KG1 (cell line): ENCODE data around the gene VEGFD.
A peak's percentile ranks its signal among the peaks of the same experiment; 100 is the strongest.
"Not testable (repeated sequence)": the region's sequence is repeated elsewhere in the genome, so short reads cannot be mapped to it uniquely, and the experiment has no call there.

Experiments
- DNase-seq: peaks from one replicate; lab custom pipeline; 2025; lab: John Stamatoyannopoulos, UW

Gene VEGFD

DNA sequence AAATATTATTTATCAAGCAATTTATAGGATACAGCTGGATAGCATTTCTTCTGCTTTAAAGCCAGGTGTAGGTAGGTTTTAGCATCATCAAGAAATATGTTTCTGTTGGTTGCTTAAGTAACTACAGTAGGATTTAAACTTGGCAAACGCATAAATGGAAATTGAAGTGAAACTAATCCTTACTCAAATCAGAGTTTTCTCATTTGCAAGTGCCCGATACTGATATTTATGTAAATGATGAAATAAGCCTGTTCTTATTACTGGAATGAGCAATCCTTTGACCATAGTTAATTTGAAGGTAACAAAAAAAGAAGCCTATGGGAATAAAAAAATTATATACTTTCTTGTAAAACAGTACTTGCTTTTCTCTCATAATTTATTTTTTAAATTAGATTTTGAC is 25.7 kb downstream of the VEGFD start:
- DNase-seq = no peak

DNA sequence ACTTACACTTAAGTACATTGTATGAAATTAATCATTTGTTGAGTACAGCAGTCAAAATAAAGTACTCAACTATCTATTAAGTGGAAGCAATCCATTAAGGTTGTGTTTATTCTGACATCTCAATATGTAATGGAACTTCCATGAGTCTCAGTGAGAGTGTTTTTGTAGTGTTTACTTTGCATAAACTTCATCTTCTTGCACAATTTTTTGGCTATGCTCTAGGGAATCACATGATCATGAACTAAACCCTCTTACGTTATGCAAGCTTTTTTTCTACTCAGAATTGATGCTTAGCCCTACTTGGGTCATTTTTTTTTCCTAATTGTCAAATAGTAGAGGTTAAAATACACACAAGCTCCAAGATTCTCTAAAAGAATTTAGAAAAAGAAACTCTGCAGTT is 27.8 kb downstream of the VEGFD start:
- no peak for DNase-seq

DNA sequence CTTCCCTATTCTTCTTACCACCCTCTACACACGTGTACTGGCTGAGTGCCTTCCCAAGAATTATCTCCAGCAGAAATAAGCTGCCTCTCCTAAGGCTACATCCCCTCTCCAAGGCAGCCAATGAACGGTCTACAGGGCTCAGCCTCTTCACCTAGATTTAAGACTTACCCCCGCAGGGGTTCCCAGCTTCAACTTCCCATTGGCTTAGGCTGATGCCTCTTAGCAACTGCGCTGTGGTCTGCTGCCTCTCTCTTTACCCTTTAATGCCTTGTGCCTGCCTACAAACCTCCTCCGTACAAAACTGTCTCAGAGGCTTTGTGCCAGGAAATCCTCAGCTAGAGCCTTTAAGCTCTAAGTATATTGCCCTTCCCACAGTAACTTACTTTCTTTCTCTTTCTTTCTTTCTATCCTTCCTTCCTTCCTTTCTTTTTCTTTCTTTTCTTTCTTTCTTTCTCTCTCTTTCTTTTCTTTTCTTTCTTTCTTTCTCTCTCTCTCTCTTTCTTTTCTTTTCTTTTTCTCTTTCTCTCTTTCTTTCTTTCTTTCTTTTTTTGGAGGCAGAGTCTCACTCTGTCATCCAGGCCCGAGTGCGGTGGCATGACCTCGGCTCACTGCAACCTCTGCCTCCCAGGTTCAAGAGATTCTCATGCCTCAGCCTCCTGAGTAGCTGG is 33.8 kb downstream of the VEGFD start:
- no peak for DNase-seq

DNA sequence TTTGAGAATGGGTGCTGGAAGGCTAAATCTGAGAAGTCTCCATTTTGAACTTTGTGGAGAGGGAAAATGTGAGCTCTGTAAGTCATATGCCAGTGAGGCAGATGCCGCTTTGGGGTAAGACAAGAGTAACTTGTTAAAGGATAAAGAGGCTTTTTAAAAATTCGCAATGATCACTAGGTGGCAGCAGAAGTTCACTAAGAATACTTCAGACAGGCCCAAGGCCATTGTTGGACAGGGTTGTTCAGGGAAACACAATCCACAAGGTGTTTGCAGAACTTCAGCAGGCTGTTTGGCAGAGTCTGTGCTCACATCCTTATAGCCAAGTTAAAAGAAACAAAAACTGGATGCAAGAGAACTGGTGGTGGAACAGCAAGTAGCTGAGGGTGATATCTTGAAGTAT is 35.2 kb downstream of the VEGFD start:
- peak; percentile 8 for DNase-seq

DNA sequence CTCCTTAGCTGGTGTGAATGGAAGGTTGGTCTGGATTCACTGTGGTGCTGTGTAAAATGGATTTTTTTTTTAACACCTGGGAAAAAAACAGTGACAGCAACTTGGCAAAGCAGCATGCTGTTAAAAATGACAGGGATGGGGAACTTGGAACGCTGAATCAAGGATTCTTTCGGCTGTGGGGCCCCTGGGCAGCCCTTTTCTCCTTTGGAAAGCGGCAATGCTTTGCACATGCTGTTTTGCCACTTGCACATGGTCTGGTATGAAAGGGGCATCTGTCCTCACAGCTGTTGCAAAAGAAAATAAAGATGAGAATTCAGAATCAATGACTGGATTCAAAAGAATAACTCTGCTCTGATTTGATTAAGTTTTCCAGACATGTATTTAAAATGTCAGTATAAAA is 38.2 kb downstream of the VEGFD start:
- no peak for DNase-seq

DNA sequence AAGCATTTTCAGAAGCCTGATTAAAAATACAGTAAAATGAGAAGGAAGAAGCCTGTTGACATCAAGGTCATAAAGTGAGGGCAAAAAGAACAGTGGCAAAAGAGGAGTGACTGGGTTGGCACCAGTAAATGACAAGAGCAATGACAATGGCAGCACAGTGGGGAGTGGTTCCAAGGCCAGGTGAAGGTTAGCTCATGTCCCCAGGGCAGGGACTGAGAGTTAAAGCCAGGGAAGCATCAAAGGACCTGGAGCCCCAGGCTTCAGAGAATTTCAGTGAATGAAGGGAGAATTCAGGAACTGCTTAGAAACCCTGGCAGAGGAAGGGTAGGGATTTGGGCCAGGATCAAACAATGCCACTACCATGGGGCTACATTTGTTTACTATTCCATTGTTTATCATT is 40.1 kb downstream of the VEGFD start:
- DNase-seq = no peak

DNA sequence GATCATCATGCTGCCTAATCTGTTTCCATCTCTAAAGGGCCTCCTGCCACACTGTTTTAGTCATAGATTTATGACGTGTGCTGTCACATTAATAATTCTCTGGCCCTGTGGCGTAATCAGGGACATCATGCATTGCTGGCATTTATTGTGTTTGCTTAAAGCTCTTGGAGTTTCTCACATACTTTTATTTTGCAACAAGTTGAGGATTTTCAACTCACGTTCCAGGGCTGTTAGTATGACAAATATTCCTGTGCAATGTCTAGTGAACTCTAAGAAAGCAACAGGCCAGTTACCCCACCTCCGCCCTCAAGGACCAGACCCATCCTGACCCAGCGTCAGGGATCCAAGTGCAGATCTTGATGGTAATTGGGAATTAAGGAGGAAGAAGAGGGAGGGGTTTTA is 41.1 kb downstream of the VEGFD start:
- DNase-seq = no peak

DNA sequence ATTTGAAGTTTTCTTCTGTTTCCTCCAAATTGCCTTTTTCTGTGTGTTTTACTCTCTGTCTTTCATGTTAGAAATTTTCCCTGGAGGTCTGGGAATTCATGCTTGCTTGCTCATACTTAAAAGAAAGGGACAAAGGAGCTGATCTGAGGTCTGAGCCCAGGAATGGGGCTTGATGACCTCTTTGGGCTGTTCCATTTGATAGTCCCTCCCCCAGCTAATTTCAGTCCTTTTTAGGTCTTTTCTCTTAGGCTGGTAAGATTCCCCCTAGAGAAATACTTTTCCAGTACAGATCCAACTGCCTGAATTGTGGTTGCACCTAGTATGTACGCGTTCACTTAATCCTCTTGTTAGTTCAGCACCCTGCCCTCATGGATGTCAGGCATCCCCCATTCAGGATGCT is 43.3 kb downstream of the VEGFD start:
- no peak for DNase-seq

DNA sequence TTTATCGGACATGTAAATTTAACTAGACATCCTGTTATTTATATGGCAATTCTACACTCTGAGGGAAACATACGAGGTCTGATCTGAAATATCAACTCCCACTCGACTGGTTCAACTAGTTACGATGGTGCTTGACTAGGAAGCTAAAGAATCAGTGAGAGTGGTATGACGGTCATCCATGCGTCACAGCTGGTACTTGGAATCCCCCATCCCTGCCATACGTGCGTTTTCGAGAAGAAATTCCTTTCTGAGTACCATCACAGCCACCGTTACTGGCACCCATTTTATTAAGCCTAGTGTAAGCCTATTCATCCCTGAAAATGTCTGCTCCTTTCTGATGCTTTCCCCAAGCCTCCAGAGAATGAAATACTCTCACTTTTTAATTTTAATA is 48.2 kb downstream of the VEGFD start:
- no peak for DNase-seq

DNA sequence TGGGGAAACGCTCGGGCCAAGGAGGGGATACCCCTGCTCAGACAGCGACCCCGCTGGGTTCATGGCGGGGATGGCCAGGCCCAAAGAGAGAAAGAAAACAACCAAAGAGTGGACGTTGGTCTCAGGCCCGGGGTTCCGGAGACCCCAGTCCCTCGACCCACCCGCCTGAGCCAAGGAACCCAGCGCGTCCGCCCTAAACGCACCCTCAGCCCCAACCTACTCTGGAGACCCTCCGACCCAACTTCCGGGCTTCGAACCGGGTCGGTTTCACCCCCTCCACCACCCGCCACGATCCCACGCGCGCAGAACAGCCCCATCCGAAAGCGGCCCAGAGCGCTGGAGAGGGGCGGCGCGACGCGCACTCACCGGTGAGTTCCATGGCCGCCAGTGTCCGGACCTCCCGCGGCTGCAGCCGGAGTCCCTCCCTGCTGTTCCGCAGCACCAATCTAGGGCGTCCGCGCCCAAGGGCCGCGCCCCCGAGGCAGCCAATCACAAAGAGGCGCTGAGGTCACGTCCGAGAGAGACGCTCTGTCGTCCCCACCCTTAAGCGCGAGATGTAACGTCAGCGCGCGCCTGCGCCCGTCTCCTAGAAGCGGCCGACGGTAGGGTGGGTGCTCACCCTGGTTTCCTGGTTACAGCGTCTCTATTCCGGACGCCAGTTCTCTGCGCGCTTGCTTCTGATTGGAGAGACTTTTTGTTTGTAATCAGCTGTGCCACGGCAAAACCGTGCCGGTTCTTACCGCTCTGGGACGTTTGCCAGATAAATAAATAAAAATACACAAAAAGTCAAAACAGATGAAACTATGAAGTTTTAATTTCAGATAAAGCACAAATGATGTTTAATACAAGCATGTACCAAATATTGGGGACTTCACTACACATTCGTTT is 48.8 kb downstream of the VEGFD start, which contains the start of gene PIGA:
Gene PIGA, minus strand, starts transcription at position 389 of the 888 bp plus-strand sequence. CDS start 3,593 bp downstream, outside the sequence.
- peak; percentile 61 for DNase-seq

DNA sequence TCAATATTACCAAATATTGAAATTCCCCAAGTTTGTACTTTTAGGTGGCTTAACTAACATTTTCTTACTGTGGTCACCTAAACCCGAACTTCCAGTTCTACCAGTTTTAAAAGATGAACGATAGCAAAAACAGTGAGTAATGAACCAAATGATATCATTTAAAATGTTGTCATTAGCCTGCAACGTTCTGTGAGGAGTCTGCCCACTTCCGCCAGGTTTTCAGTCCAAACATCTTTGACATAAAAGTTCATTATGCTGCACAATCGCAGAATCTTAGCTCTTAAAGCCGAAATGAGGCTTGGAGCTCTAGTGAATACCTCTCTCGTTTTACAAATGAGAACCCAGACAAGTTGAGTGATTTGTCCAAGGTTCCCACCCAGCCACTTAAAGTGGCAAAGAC is 49.7 kb downstream of the VEGFD start:
- DNase-seq = no peak

DNA sequence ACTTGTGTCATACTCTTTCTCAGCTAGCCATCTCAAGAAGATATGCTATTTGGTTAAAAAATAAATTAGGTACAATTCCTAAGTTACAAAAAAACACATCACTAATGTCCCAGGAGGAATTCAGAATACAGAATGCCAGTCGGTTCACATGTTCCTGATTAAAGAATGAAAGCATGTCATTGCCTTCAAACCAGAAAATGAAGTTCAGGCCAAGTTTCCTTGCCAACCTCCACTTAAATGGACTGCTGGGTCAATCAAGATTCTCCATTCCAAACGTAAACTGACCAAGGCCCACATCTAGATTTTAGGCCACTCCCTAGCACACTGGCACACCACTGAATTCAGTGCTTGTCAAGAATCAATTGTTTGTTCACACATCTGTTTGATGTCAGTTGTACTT is 55.4 kb downstream of the VEGFD start:
- DNase-seq = no peak

DNA sequence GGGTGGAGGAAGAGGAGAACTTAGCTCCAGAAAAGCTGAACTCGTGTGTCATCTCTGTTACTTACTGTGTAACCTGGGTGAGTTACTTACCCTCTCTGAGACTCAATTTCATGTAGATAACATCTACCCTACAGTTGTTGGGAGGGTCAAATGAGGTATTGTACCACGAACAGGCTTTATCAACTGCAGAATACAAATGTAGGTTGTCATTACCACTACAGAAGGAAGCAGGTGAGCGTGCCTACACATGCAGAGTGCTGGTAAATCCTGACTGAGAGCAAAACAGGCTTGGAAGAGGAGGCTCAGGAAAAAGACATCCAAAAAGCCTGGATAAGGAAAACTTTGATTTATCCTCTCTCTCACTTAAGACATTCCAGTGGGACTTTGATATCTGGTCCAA is 56.1 kb downstream of the VEGFD start:
- DNase-seq = no peak

DNA sequence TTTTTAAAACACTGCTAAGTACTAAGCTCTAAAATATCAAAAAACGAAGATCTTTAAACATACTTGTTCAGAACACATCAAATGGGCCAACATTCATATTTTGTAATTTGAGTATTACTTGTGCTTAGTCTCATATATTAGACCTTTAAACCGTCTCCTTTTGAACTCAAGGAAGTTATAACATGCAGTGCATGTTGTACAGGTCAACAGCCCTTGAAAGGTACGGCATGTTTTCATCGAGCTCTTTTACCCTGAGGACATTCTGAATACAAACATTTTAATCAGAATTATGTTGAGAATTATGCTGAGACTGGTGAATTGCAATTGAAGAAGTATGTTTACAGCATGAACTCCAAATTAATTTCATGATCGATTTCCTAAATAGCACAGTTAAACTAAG is 61.7 kb downstream of the VEGFD start:
- DNase-seq = no peak

DNA sequence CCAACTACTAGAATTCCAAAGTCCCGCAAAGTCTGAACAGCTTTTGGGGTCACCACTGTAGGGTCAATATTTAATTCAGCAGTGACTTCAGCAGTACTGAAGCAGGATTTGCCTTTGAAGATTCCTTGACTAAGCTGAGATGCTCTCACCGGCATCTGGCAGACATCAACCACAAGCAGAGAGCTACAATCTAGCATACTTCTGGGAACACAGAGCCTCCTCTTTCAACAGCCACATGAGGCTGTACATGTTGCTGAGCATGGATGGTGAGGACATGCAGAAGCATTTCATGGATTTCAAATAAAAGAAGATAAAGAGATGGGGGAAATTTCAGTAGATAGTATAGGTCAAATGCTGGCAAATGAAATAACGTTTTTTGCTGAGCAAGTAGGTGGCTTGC is 62.1 kb downstream of the VEGFD start:
- DNase-seq = no peak

DNA sequence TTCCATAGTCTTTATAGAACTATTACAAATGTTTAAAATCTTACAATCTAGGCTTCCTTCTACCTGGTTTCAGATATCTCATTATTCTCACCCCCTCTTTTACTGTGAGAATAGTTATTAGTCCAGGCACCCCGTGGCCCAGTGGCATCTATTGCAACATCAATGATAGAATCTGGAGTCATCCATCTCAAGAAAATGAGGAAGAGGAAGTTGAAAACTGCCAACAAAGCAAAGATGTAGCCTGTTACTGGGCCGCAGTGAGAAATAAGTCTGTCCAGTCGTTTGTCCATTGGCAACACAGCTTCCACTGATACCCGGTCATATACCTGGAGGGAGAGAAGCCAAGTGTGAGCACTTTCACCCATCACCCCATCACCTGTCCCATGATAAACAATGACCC is 62.8 kb downstream of the VEGFD start:
- no peak for DNase-seq

DNA sequence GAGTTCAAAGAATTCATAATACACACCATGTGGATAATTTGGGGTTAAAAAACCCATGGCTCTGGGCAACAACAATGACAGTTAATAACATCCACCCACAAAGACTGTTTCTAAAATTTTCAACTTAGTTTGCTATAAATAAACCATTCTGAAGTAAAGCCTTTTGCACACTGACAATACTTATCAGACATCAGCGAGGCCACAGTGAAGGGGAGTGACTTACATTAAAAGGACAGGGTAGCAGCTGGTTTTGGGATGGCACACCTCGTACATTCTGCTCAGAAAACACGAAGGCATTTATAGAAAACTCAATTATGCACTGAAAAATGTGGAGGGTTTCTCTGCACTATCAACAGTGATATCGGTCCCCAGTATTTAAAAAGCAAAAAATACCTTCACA is 63.9 kb downstream of the VEGFD start:
- DNase-seq = no peak

DNA sequence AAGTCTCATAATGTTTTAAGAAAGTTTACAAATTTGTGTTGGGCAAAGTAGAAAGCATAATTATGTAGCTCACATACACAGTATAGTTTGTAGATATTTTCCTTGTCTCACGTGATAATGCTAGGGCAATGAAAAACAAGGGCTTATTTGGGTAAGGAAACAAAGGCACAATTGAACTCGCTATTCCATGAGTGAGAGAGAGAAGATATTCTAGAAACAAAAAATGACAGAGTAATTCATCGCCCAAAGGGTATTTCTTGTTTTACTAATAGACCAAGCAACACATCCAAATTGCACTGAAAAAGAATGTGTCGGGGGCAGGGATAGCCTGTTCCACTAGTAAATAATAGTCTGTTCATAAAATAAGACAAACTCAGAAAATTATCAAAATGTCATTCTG is 65.1 kb downstream of the VEGFD start:
- DNase-seq = no peak

DNA sequence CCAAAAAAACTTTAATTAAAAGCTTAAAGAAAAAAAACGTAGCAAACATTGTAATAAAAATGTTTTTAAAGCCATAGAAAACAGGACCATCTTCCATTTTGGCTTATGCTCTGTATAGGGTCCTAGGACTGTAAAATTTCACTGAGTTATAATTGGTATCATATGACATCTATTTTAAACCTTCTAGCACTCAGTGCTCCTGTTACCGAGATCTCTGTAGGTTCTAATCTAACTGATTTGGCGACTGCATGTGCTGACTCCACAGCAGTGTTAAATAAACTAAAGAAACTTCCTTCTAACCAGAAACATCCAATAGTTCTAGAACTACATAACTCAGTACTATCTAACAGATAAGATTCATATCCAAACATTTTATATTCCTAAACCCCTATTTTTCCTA is 68.7 kb downstream of the VEGFD start, which contains the start of gene ASB11:
Gene ASB11, minus strand, starts transcription at position 132 of the 400 bp plus-strand sequence. Its CDS starts 35 bp downstream, at position 97.
- DNase-seq = no peak

DNA sequence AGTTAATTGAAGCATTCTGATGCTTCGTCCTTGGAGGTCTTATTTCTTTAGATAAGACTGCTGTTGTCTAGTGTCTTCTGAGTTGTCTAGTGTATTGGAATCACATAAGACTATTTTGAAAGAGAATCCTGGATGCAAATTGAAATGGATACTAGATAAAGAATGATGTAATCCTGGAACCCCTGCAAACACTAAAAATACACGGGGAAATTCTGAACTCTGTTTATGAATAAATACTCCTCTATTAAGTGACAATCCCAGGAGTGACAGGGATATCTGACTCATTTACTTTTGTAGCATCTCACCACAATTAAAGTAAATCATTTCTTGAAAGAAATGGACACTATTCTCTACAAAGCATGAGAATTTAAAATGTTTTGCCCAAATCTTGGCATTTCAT is 69.7 kb downstream of the VEGFD start:
- DNase-seq = no peak

DNA sequence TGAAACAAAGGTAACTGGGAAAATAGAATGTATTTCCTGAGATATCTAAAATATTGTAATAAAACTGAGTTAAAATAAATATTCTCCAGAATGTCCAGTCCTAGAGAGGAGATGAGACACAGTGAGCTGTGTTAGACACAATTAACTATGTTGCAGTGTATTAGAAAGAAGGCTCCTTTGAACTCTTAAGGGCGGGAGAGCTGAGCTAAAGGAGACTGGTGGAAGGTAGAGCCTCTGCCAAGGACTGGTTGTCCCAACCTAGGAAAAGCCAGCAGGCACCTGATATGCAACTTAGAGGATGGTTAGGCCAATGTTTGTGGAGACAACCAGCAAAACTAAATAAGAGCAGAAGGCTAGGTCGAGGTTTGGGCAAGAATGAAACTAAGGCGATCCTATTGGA is 73.1 kb downstream of the VEGFD start:
- DNase-seq = no peak

DNA sequence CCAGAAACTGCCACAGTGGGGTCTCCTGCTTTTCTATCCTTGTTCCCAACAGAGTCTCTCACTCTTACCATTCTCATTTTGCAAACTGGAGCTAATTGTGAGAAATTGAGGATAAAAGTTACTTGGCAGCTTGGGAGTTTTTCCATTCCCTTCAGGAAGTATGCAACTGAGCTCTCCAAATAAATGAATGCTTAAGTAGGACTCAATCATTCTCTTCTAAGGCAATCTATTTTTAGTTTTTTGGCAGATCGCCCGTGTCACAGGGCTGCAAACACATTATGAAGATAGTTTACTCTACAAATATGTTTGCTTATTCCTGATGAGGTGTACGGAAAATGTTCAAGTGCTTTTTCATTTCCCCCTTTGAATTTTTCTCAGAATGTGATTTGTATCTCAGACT is 74.1 kb downstream of the VEGFD start:
- DNase-seq = no peak

DNA sequence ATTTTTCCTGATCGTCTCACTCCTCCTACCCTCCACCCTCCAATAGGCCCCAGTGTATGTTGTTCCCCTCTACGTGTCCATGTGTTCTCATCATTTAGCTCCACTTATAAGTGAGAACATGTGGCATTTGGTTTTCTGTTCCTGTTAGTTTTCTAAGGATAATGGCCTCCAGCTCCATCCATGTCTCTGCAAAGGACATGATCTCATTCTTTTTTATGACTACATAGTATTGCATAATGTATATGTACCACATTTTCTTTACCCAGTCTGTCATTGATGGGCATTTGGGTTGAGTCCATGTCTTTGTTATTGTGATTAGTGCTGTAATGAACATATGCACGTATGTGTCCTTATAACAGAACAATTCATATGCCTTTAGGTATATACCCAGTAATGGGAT is 78.3 kb downstream of the VEGFD start:
- DNase-seq = not testable (repeated sequence)
